Endodermal cell (in vitro differentiated cells): Measurements from ENCODE around the gene NAXD. TPM values are rescaled to one million over a fixed set of nuclear protein-coding genes. Genes with fewer than 3 reads are reported as not detected.
A peak's percentile ranks its signal among the peaks of the same experiment; 100 is the strongest.

Experiments used
- DNase-seq: peaks from one replicate; pipeline ENCODE4 v3.0.0-alpha.2; 2017
- H3K27ac ChIP-seq: 2 replicates; pipeline ENCODE4 v1.5.1; 2013; ENCODE audit warnings: mild to moderate bottlenecking, low read depth, low read length, moderate library complexity
- H3K27me3 ChIP-seq: 2 replicates; pipeline ENCODE4 v1.6.1; 2013; ENCODE audit warnings: mild to moderate bottlenecking, low read length, moderate library complexity; ENCODE audit not compliant: insufficient read depth, control insufficient read depth, poor library complexity, severe bottlenecking
- H3K36me3 ChIP-seq: 2 replicates; pipeline ENCODE4 v1.7.0; 2013; ENCODE audit warnings: mild to moderate bottlenecking, low read length, moderate library complexity; ENCODE audit not compliant: control insufficient read depth, insufficient read depth
- H3K4me1 ChIP-seq: one replicate; pipeline ENCODE4 v1.7.0; 2013; ENCODE audit warnings: low read length; ENCODE audit not compliant: control insufficient read depth, insufficient read depth
- H3K4me3 ChIP-seq: 2 replicates; pipeline ENCODE4 v1.5.1; 2013; ENCODE audit warnings: mild to moderate bottlenecking, low read length, moderate library complexity
- H3K9ac ChIP-seq: 2 replicates; pipeline ENCODE4 v1.6.1; 2013; ENCODE audit warnings: mild to moderate bottlenecking, low read length, moderate library complexity; ENCODE audit not compliant: poor library complexity, severe bottlenecking; ENCODE audit errors: extremely low read depth
- H3K9me3 ChIP-seq: 2 replicates; pipeline ENCODE4 v1.6.1; 2013; ENCODE audit warnings: mild to moderate bottlenecking, low read length, moderate library complexity; ENCODE audit not compliant: control insufficient read depth
- H3K27ac Mint-ChIP-seq: 2 replicates; pipeline ENCODE4 v1.8.0; 2020; ENCODE audit warnings: mixed read lengths
- H3K27me3 Mint-ChIP-seq: 2 replicates; pipeline ENCODE4 v1.8.0; 2021; ENCODE audit warnings: mild to moderate bottlenecking, mixed read lengths; ENCODE audit not compliant: insufficient read depth
- H3K36me3 Mint-ChIP-seq: 2 replicates; pipeline ENCODE4 v1.8.0; 2020; ENCODE audit warnings: low read depth, mixed read lengths
- H3K4me1 Mint-ChIP-seq: 2 replicates; pipeline ENCODE4 v1.8.0; 2020; ENCODE audit warnings: mixed read lengths
- H3K4me3 Mint-ChIP-seq: 2 replicates; pipeline ENCODE4 v1.8.0; 2020; ENCODE audit warnings: mild to moderate bottlenecking, moderate library complexity, mixed read lengths
- H3K9me3 Mint-ChIP-seq: 2 replicates; pipeline ENCODE4 v1.8.0; 2020; ENCODE audit warnings: mild to moderate bottlenecking, mixed read lengths
- CTCF ChIP-seq: fragments of 200-600 bp; sonication (generic); conservative IDR thresholded peaks from 2 replicates; pipeline ENCODE4 v1.5.0; 2021; ENCODE audit warnings: antibody characterized with exemption, mild to moderate bottlenecking
- WGBS, 2 experiments: methylation state at CpG; one replicate each; pipeline versions ENCODE4 v1.1.5 to v1.1.7; 2013; ENCODE audit warnings: missing lambda C conversion rate in 2 of 2, mixed read lengths in 1 of 2; ENCODE audit not compliant: insufficient coverage in 1 of 2, insufficient read length in 1 of 2; 5-methylcytosine and 5-hydroxymethylcytosine counted together
- total RNA-seq, 2 donors: library from RNA; stranded (reverse); fragmentation: NEBNext Ultra II Directional in 1 of 2; extraction: Animal tissue kit (Norgen Biotek cat#: 25700) in 1 of 2; gene quantifications; 2 replicates in 1 of 2; 3 replicates in 1 of 2; pipeline ENCODE4 v1.2.1, GENCODE V29; 2021

Gene NAXD
- total RNA-seq, 2 donors from 2014 or later: 31.3 to 33.4 TPM

GRCh38 chr13:110652764-110653163 is 37.4 kb downstream of the NAXD start:
- Histone ChIP-seq H3K9me3 (peaks cover 3% of the 10 kb centered on the region), H3K4me3 (no peak overlapping the region), H3K36me3 (peaks cover 25% of the 10 kb centered on the region), H3K27ac (no peak overlapping the region), H3K27me3 (no peaks in the 10 kb centered on the region), H3K4me1 (no peaks in the 10 kb centered on the region), H3K9ac (no peak overlapping the region)
- DNase-seq: peak; percentile 32
- WGBS, 2 experiments: 88 to 100% methylated on average over 1 to 9 of the region's 10 CpGs
- no peak overlapping the region for H3K27ac Mint-ChIP-seq
- H3K9me3 Mint-ChIP-seq: peaks cover 5% of the 10 kb centered on the region
- TF ChIP-seq CTCF: no peak
- H3K36me3 Mint-ChIP-seq: peaks cover 22% of the 10 kb centered on the region
- peaks cover 9% of the 10 kb centered on the region for H3K4me1 Mint-ChIP-seq
- H3K4me3 Mint-ChIP-seq: no peak overlapping the region
- H3K27me3 Mint-ChIP-seq: no peaks in the 10 kb centered on the region

DNA sequence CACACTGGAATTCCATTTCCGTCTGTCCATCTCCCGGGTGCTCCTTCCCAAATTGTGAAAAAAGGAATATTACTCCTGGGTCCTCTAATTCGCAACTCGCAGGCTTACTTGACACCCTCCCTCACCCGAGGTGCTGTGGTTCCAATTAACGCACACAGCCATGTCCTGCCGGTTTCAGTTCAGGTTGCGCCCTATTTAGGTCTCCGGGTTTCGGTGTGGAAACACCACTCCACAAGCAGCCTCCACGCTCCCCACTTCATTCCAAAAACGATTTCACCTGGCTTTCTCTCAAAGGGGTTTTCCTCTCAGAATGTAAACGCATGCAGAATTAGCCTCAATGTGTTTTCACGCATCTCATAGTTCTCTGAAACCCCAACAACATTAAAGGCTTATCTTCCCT is 37.9 kb downstream of the NAXD start:
- DNase-seq: no peak
- peaks cover 27% of the 10 kb centered on the region for H3K36me3 Mint-ChIP-seq
- no peak overlapping the region for H3K9ac ChIP-seq
- H3K27ac Mint-ChIP-seq: no peak overlapping the region
- H3K4me3 ChIP-seq: no peak overlapping the region
- H3K27me3 ChIP-seq: no peaks in the 10 kb centered on the region
- no peak overlapping the region for H3K4me3 Mint-ChIP-seq
- H3K27me3 Mint-ChIP-seq: no peaks in the 10 kb centered on the region
- 84 to 87% methylated on average over 13 to 14 of the region's 14 CpGs for WGBS, 2 experiments
- peaks cover 9% of the 10 kb centered on the region for H3K4me1 Mint-ChIP-seq
- peaks cover 10% of the 10 kb centered on the region for H3K9me3 Mint-ChIP-seq
- peaks cover 25% of the 10 kb centered on the region for H3K36me3 ChIP-seq
- H3K9me3 ChIP-seq: peaks cover 8% of the 10 kb centered on the region
- no peaks in the 10 kb centered on the region for H3K4me1 ChIP-seq
- no peak for TF ChIP-seq CTCF
- no peak overlapping the region for H3K27ac ChIP-seq

GRCh38 chr13:110653851-110654250 is 38.5 kb downstream of the NAXD start:
- DNase-seq: peak; percentile 41
- Histone ChIP-seq H3K4me3 (no peak overlapping the region), H3K4me1 (no peaks in the 10 kb centered on the region), H3K36me3 (peaks cover 27% of the 10 kb centered on the region), H3K9ac (no peak overlapping the region), H3K27ac (no peak overlapping the region), H3K27me3 (no peaks in the 10 kb centered on the region), H3K9me3 (peaks cover 9% of the 10 kb centered on the region)
- TF ChIP-seq CTCF: no peak
- Mint-ChIP-seq H3K27ac (no peak overlapping the region), H3K36me3 (peaks cover 33% of the 10 kb centered on the region), H3K4me1 (peaks cover 9% of the 10 kb centered on the region), H3K27me3 (no peaks in the 10 kb centered on the region), H3K4me3 (no peak overlapping the region), H3K9me3 (peaks cover 16% of the 10 kb centered on the region)
- 95 to 96% methylated on average over 14 of the region's 14 CpGs for WGBS, 2 experiments
